GM21717 (cell line): Measurements from ENCODE around the gene KEL.
"Not testable (repeated sequence)": the region's sequence is repeated elsewhere in the genome, so short reads cannot be mapped to it uniquely, and the experiment has no call there.

Source experiments
- ATAC-seq: cut with Tn5 transposase; IDR thresholded peaks from one replicate; pipeline ENCODE4 v1.9.1; 2021; ENCODE audit warnings: mild to moderate bottlenecking, moderate library complexity; ENCODE audit not compliant: unreplicated experiment

Gene KEL

GRCh38 chr7:142961973-142962926, at the start of gene KEL:
KEL (minus strand) TSS chr7:142962363; CDS start chr7:142962206, 157 bp downstream.
- ATAC-seq, result no peak

- peak; percentile 89 for ATAC-seq
Observed at GRCh38 chr7:143008007-143008901, 46.1 kb upstream of the KEL start.

- ATAC-seq, result no peak
Observed at GRCh38 chr7:143005632-143006260, 43.6 kb upstream of the KEL start.

- peak; percentile 59 for ATAC-seq
Observed at GRCh38 chr7:143003393-143004051, 41.4 kb upstream of the KEL start.

GRCh38 chr7:143002898-143003297, 40.7 kb upstream of the KEL start:
- no peak for ATAC-seq

GRCh38 chr7:143002106-143002505, 39.9 kb upstream of the KEL start:
- no peak for ATAC-seq

GRCh38 chr7:143000648-143001047, 38.5 kb upstream of the KEL start:
- no peak for ATAC-seq

GRCh38 chr7:142999793-143000192, 37.6 kb upstream of the KEL start:
- ATAC-seq, result no peak

GRCh38 chr7:142998966-142999365, 36.8 kb upstream of the KEL start:
- no peak for ATAC-seq

- ATAC-seq, result no peak
Observed at GRCh38 chr7:142997456-142997989, 35.4 kb upstream of the KEL start.

GRCh38 chr7:142992427-142992826, 30.3 kb upstream of the KEL start:
- ATAC-seq, result no peak

- ATAC-seq, result no peak
Observed at GRCh38 chr7:142984297-142984696, 22.1 kb upstream of the KEL start.

GRCh38 chr7:142983825-142984224, 21.7 kb upstream of the KEL start:
- no peak for ATAC-seq

GRCh38 chr7:142978402-142978801, 16.2 kb upstream of the KEL start:
- ATAC-seq, result not testable (repeated sequence)

GRCh38 chr7:142974626-142975025, 12.5 kb upstream of the KEL start:
- no peak for ATAC-seq

GRCh38 chr7:142969183-142969582, 7.0 kb upstream of the KEL start:
- ATAC-seq, result no peak

- no peak for ATAC-seq
Observed at GRCh38 chr7:142968229-142968628, 6.1 kb upstream of the KEL start.

- ATAC-seq, result no peak
Observed at GRCh38 chr7:142964502-142965246, 2.5 kb upstream of the KEL start.

- ATAC-seq, result no peak
Observed at GRCh38 chr7:142963993-142964392, 1.8 kb upstream of the KEL start.

- no peak for ATAC-seq
Observed at GRCh38 chr7:142962991-142963390, 828 bp upstream of the KEL start.
